Ovary (tissue), 9 donors: ENCODE data around the gene CNDP2. TPM values are rescaled to one million over a fixed set of nuclear protein-coding genes. Genes with fewer than 3 reads are reported as not detected.

ENCODE experiments used
- DNase-seq, 5 donors: peaks; one replicate each; pipeline ENCODE4 v3.0.0-alpha.2; 2019 to 2020
- H3K27ac ChIP-seq, 2 donors: fragments of 200-600 bp; one replicate each; pipeline versions ENCODE4 v1.5.1 to v1.8.0; 2019 to 2022
- H3K27me3 ChIP-seq: fragments of 200-600 bp; one replicate; pipeline ENCODE4 v1.8.0; 2022
- H3K36me3 ChIP-seq: fragments of 200-600 bp; sonication (generic); one replicate; pipeline ENCODE4 v1.5.1; 2019
- H3K4me1 ChIP-seq: one replicate; pipeline ENCODE4 v1.8.1; 2013; ENCODE audit warnings: mild to moderate bottlenecking, moderate library complexity; ENCODE audit not compliant: insufficient read depth
- H3K4me3 ChIP-seq: fragments of 200-600 bp; sonication (generic); one replicate; pipeline ENCODE4 v1.5.1; 2017
- H3K9me3 ChIP-seq, 2 donors: fragments of 200-600 bp in 1 of 2; sonication (generic) in 1 of 2; one replicate each; pipeline versions ENCODE4 v1.5.1 to v1.8.1; 2013 to 2019; ENCODE audit warnings: mild to moderate bottlenecking in 1 of 2, moderate library complexity in 1 of 2
- CTCF ChIP-seq, 3 donors: fragments of 450-650 bp in 2 of 3; fragments of 200-600 bp in 1 of 3; IDR thresholded peaks; one replicate each; pipeline versions ENCODE4 v1.5.1 to v1.8.0; 2016 to 2022; ENCODE audit warnings: antibody characterized with exemption in 3 of 3, mild to moderate bottlenecking in 1 of 3
- EP300 ChIP-seq: sonication (generic); formaldehyde crosslinking; IDR thresholded peaks from one replicate; pipeline ENCODE4 v1.6.1; 2017; ENCODE audit warnings: antibody characterized with exemption
- POLR2A ChIP-seq: fragments of 450-650 bp; IDR thresholded peaks from one replicate; pipeline ENCODE4 v1.6.1; 2017; ENCODE audit warnings: antibody characterized with exemption, mild to moderate bottlenecking, moderate library complexity
- WGBS, 3 donors: extraction: QIAGEN DNeasy Blood & Tissue Kit in 1 of 3; methylation state at CpG; one replicate each; pipeline versions ENCODE4 v1.1.5 to v1.1.7; 2013 to 2017; 5-methylcytosine and 5-hydroxymethylcytosine counted together
- intact Hi-C, 4 donors: fragments of 100-400 bp; cut with DNase I; formaldehyde crosslinking; loops; one replicate each; pipeline versions ENCODE4 v1.11.0 to v1.15.1; 2022 to 2023
- polyA plus RNA-seq, 2 donors: library from polyadenylated mRNA; stranded (reverse); fragments of 200-250 nt in 1 of 2; fragments of 350-450 nt in 1 of 2; fragmentation: Illumina TruSeq in 1 of 2; extraction: RNeasy Lipid Tissue Mini Kit (QIAGEN cat#74804) in 1 of 2; gene quantifications; one replicate each; pipeline ENCODE4 v1.2.3, GENCODE V29; 2013 to 2014
- total RNA-seq, 7 donors: library from RNA; depleted of rRNA in 2 of 7; stranded (reverse); fragments of >200 nt in 2 of 7; fragmentation: NEBNext Ultra II Directional in 3 of 7; extraction: Animal tissue kit (Norgen Biotek cat#: 25700) in 3 of 7; gene quantifications; one replicate each; pipeline versions ENCODE4 v1.1.0 to v1.2.4, GENCODE V29; 2016 to 2023
- donor health status: DM: no; HTN: no; CAD: no; lungs with moderate emphysema.
- donor health status: DM: no; HTN: no; CAD: no.
- donor health status: Bipolar disorder and iron deficiency.
- donor health status: DM: yes; HTN: yes; CAD: no.
- donor health status: DM: no; HTN: no; CAD: no.
- donor health status: DM: yes; HTN: yes; CAD: no.

Gene CNDP2
- total and polyA plus RNA-seq, 9 donors = 28.1 to 119 (median 91.7) TPM

- Histone ChIP-seq H3K4me3 (no peak overlapping the region), H3K36me3 (no peaks in the 10 kb centered on the region), H3K27ac (no peak overlapping the region), H3K4me1 (peaks cover 2% of the 10 kb centered on the region), H3K9me3 (no peaks in the 10 kb centered on the region), H3K27me3 (no peaks in the 10 kb centered on the region)
- 88 to 90% (median 90%) methylated on average over 14 of the region's 14 CpGs for WGBS, 3 donors
- intact Hi-C loops = no loop called here
- TF ChIP-seq EP300 (no peak), POLR2A (no peak), CTCF (IDR thresholded peaks at IDR 0.05) (no peak)
- DNase-seq = no peak
These were observed 24.1 kb downstream of the CNDP2 start for GRCh38 chr18:74520096-74520833.

- Histone ChIP-seq H3K27ac (no peak overlapping the region), H3K36me3 (no peaks in the 10 kb centered on the region), H3K4me3 (no peak overlapping the region), H3K9me3 (no peaks in the 10 kb centered on the region), H3K4me1 (peaks cover 2% of the 10 kb centered on the region), H3K27me3 (no peaks in the 10 kb centered on the region)
- intact Hi-C loops = no loop called here
- DNase-seq = no peak
- WGBS, 3 donors = 91 to 98% (median 96%) methylated on average over 15 of the region's 15 CpGs
- TF ChIP-seq CTCF (IDR thresholded peaks at IDR 0.05) (no peak), POLR2A (no peak), EP300 (no peak)
These were observed 25.0 kb downstream of the CNDP2 start for GRCh38 chr18:74521068-74521725.

GRCh38 chr18:74522635-74523548 lies 26.7 kb downstream of the CNDP2 start:
- intact Hi-C loops = no loop called here
- H3K9me3 ChIP-seq = no peaks in the 10 kb centered on the region

More at GRCh38 chr18:74522635-74523548, 26.7 kb downstream of the CNDP2 start:
- no peak for DNase-seq
- H3K36me3 ChIP-seq = no peaks in the 10 kb centered on the region
- H3K27ac ChIP-seq = no peak overlapping the region
- TF ChIP-seq CTCF (IDR thresholded peaks at IDR 0.05) (no peak), POLR2A (no peak), EP300 (no peak)
- H3K4me3 ChIP-seq = no peak overlapping the region
- WGBS, 3 donors = 87 to 91% (median 90%) methylated on average over 23 of the region's 23 CpGs
- H3K27me3 ChIP-seq = no peaks in the 10 kb centered on the region
- H3K4me1 ChIP-seq = peaks cover 2% of the 10 kb centered on the region
